SK-N-SH (cell line): Measurements from ENCODE around the gene P2RX3. TPM values are rescaled to one million over a fixed set of nuclear protein-coding genes. Genes with fewer than 3 reads are reported as not detected.

ENCODE experiments used
- CTCF ChIA-PET: fragments of 300-600, 350-600 bp; formaldehyde crosslinking; extraction: SDS; loops from one replicate; lab custom pipeline; 2021; lab: Yijun Ruan, JAX
- POLR2A ChIA-PET: fragments of 350-600 bp; sonication (Branson Sonifier 250); formaldehyde crosslinking; extraction: SDS; loops from one replicate; lab custom pipeline; 2020; ENCODE audit warnings: antibody characterized with exemption, inconsistent platforms; lab: Yijun Ruan, JAX
- DNase-seq: peaks from one replicate; pipeline ENCODE4 v3.0.0; 2012
- H2AFZ ChIP-seq: fragments of 200-600 bp; sonication (generic); 2 replicates; pipeline ENCODE4 v1.8.1; 2016; ENCODE audit warnings: antibody characterized with exemption, mild to moderate bottlenecking, low read depth
- H3F3A ChIP-seq: fragments of 200-600 bp; sonication (generic); replicated peaks from 2 replicates; pipeline ENCODE3; 2016; ENCODE audit warnings: antibody characterized with exemption, mild to moderate bottlenecking; ENCODE audit not compliant: insufficient read depth
- H3K27ac ChIP-seq, 2 experiments: fragments of 200-500 bp in 1 of 2; fragments of 200-600 bp in 1 of 2; sonication (Bioruptor generic) in 1 of 2; sonication (generic), shearing (Covaris generic) in 1 of 2; 2 replicates each; pipeline versions ENCODE4 v1.5.1 to v1.6.1; 2014 to 2016; ENCODE audit warnings: low read depth in 2 of 2, inconsistent platforms in 1 of 2, low read length in 1 of 2, mild to moderate bottlenecking in 1 of 2, mixed read lengths in 1 of 2
- H3K27me3 ChIP-seq: fragments of 200-600 bp; sonication (generic), shearing (Covaris generic); 2 replicates; pipeline ENCODE4 v1.6.1; 2016; ENCODE audit warnings: mixed run types; ENCODE audit not compliant: insufficient read depth
- H3K36me3 ChIP-seq, 2 experiments: fragments of 200-500 bp in 1 of 2; fragments of 200-600 bp in 1 of 2; sonication (Bioruptor generic) in 1 of 2; sonication (generic) in 1 of 2; replicated peaks in 1 of 2; 2 replicates each; pipeline versions ENCODE3 to v1.5.1; 2014 to 2016; ENCODE audit warnings: low read length in 1 of 2, mild to moderate bottlenecking in 1 of 2; ENCODE audit not compliant: insufficient read depth in 2 of 2, control insufficient read depth in 1 of 2
- H3K4me1 ChIP-seq, 2 experiments: fragments of 200-500 bp in 1 of 2; fragments of 200-600 bp in 1 of 2; sonication (Bioruptor generic) in 1 of 2; sonication (generic), shearing (Covaris generic) in 1 of 2; 2 replicates each; pipeline versions ENCODE4 v1.5.1 to v1.6.1; 2014 to 2016; ENCODE audit warnings: low read depth in 1 of 2, low read length in 1 of 2, mixed run types in 1 of 2; ENCODE audit not compliant: insufficient read depth in 2 of 2, control insufficient read depth in 1 of 2
- H3K4me2 ChIP-seq: fragments of 200-600 bp; sonication (generic), shearing (Covaris generic); 2 replicates; pipeline ENCODE4 v1.6.1; 2017; ENCODE audit warnings: mixed run types
- H3K4me3 ChIP-seq, 2 experiments: fragments of 200-500 bp in 1 of 2; fragments of 200-600 bp in 1 of 2; sonication (Bioruptor generic) in 1 of 2; sonication (generic), shearing (Covaris generic) in 1 of 2; 2 replicates each; pipeline versions ENCODE4 v1.5.1 to v1.8.1; 2014 to 2016; ENCODE audit warnings: low read depth in 2 of 2, inconsistent platforms in 1 of 2, low read length in 1 of 2, mild to moderate bottlenecking in 1 of 2, mixed read lengths in 1 of 2, moderate library complexity in 1 of 2
- H3K79me2 ChIP-seq: fragments of 200-600 bp; sonication (generic); 2 replicates; pipeline ENCODE4 v1.8.1; 2017; ENCODE audit warnings: mild to moderate bottlenecking; ENCODE audit not compliant: insufficient read depth
- H3K9ac ChIP-seq: fragments of 200-600 bp; sonication (generic); 2 replicates; pipeline ENCODE4 v1.6.1; 2017; ENCODE audit warnings: mixed run types
- H3K9me2 ChIP-seq: fragments of 200-600 bp; sonication (generic); 2 replicates; pipeline ENCODE4 v1.6.1; 2017; ENCODE audit warnings: mixed run types
- H3K9me3 ChIP-seq: fragments of 200-600 bp; sonication (generic); 2 replicates; pipeline ENCODE4 v1.6.1; 2017; ENCODE audit warnings: mixed run types, mild to moderate bottlenecking, moderate library complexity
- H4K20me1 ChIP-seq: fragments of 200-600 bp; sonication (generic); 2 replicates; pipeline ENCODE4 v1.6.1; 2017; ENCODE audit warnings: mild to moderate bottlenecking, mixed run types; ENCODE audit not compliant: insufficient read depth
- EP300 ChIP-seq, 2 experiments: IDR thresholded peaks; 2 replicates each; pipeline versions ENCODE4 v1.4.0 to v1.6.1; 2012; ENCODE audit warnings: borderline replicate concordance in 1 of 2, low read depth in 1 of 2, low read length in 1 of 2
- GATA2 ChIP-seq: sonication (generic); formaldehyde crosslinking; IDR thresholded peaks from 2 replicates; pipeline ENCODE4 v1.5.0; 2020; ENCODE audit warnings: mild to moderate bottlenecking, missing genetic modification reagents
- IRF3 ChIP-seq: fragments of 150-350 bp; IDR thresholded peaks from 2 replicates; pipeline ENCODE4 v1.6.1; 2016; ENCODE audit warnings: mild to moderate bottlenecking, low read depth, low read length
- JUND ChIP-seq: IDR thresholded peaks from 2 replicates; pipeline ENCODE4 v1.4.0; 2012
- MAX ChIP-seq: IDR thresholded peaks from 2 replicates; pipeline ENCODE4 v1.4.0; 2012; ENCODE audit warnings: low read depth
- NFIC ChIP-seq: IDR thresholded peaks from 2 replicates; pipeline ENCODE4 v1.4.0; 2012; ENCODE audit warnings: borderline replicate concordance
- PBX3 ChIP-seq: IDR thresholded peaks from 2 replicates; pipeline ENCODE4; 2012
- POLR2AphosphoS5 ChIP-seq: IDR thresholded peaks from 2 replicates; pipeline ENCODE4 v1.6.1; 2012; ENCODE audit warnings: low read depth, low read length
- RAD21 ChIP-seq: IDR thresholded peaks from 2 replicates; pipeline ENCODE4 v1.6.1; 2012; ENCODE audit warnings: mild to moderate bottlenecking, low read length
- RCOR1 ChIP-seq: fragments of 150-350 bp; IDR thresholded peaks from 2 replicates; pipeline ENCODE4 v1.6.1; 2017; ENCODE audit warnings: antibody characterized with exemption, low read length
- REST ChIP-seq: IDR thresholded peaks from 2 replicates; pipeline ENCODE4 v1.6.1; 2012; ENCODE audit warnings: mild to moderate bottlenecking, low read depth, low read length, moderate library complexity
- RXRA ChIP-seq: IDR thresholded peaks from 2 replicates; pipeline ENCODE4 v1.4.0; 2012; ENCODE audit warnings: low read depth, mild to moderate bottlenecking, borderline replicate concordance
- SMC3 ChIP-seq: IDR thresholded peaks from 2 replicates; pipeline ENCODE4 v1.6.1; 2012; ENCODE audit warnings: low read depth, low read length, improper control_type of control experiment
- TAF1 ChIP-seq: IDR thresholded peaks from 2 replicates; pipeline ENCODE4 v1.6.1; 2012; ENCODE audit warnings: low read depth, mild to moderate bottlenecking, low read length, moderate library complexity, borderline replicate concordance
- TCF12 ChIP-seq: IDR thresholded peaks from 2 replicates; pipeline ENCODE4 v1.4.0; 2012
- TEAD4 ChIP-seq: IDR thresholded peaks from 2 replicates; pipeline ENCODE4 v1.4.0; 2012; ENCODE audit warnings: mild to moderate bottlenecking, borderline replicate concordance; ENCODE audit not compliant: insufficient read depth
- WGBS: methylation state at CpG from one replicate; pipeline ENCODE4 v1.1.6; 2017; ENCODE audit warnings: low lambda C conversion rate; 5-methylcytosine and 5-hydroxymethylcytosine counted together
- polyA plus RNA-seq, 3 experiments: library from polyadenylated mRNA; depleted of rRNA; stranded (reverse); fragments of >200 nt; gene quantifications; 2 replicates each; pipeline ENCODE4 v1.2.3, GENCODE V29; 2012

The P2RX3 gene
- polyA plus RNA-seq, 1 of the 3 experiments (the other 2 are of a cell fraction): not detected

GRCh38 chr11:57419146-57419545 is 81.0 kb downstream of the P2RX3 start:
- Histone ChIP-seq H4K20me1 (no peaks in the 10 kb centered on the region), H3K9ac (no peak overlapping the region), H3K27me3 (no peaks in the 10 kb centered on the region), H3K9me3 (no peaks in the 10 kb centered on the region), H2AFZ (no peak overlapping the region), H3K4me1 (peaks cover 2 to 5% of the 10 kb centered on the region in 2 experiments; a peak in 1 of 4 replicates), H3K4me3 (no peak overlapping the region), H3K36me3 (no peaks in the 10 kb centered on the region), H3F3A (no peaks in the 10 kb centered on the region), H3K9me2 (no peaks in the 10 kb centered on the region), H3K79me2 (no peaks in the 10 kb centered on the region), H3K4me2 (no peak overlapping the region), H3K27ac (no peak overlapping the region)
- TF ChIP-seq TEAD4 (no peak), RAD21 (no peak), PBX3 (no peak), RXRA (no peak), RCOR1 (no peak), TCF12 (no peak), MAX (no peak), TAF1 (no peak), SMC3 (no peak), POLR2AphosphoS5 (no peak), NFIC (no peak), IRF3 (no peak), JUND (no peak), GATA2 (no peak), EP300 (IDR thresholded peaks at IDR 0.05; ENCODE audit: borderline replicate concordance in 1 of 2, low read depth in 1 of 2, low read length in 1 of 2) (no peak), REST (no peak)
- POLR2A ChIA-PET: interaction anchor here (0.7 kb wide), 1 partner anchor 86 kb away, joined by 3 read pairs; no protein-coding TSS in a partner anchor
- 60% methylated on average over 3 of the region's 3 CpGs for WGBS
- no peak for DNase-seq
- CTCF ChIA-PET: interaction anchor here (0.7 to 1.3 kb wide), 3 partner anchors 16 to 262 kb away, joined by 3 read pairs; no protein-coding TSS in a partner anchor
